GM18951 (cell line): ENCODE data around the gene SMARCA5.
"Not testable (repeated sequence)": the region's sequence is repeated elsewhere in the genome, so short reads cannot be mapped to it uniquely, and the experiment has no call there.

Experiments used
- POLR2A ChIP-seq: IDR thresholded peaks from 4 replicates; pipeline ENCODE4 v1.6.1; 2011; ENCODE audit warnings: mild to moderate bottlenecking; ENCODE audit not compliant: insufficient read length, insufficient read depth; ENCODE audit errors: extremely low read depth
- in situ Hi-C: fragments of 300-500 bp; cut with MboI; formaldehyde crosslinking; loops from one replicate; pipeline ENCODE4 v1.12.0; 2022; ENCODE audit warnings: low sequenced_read_pairs, mixed read lengths, inconsistent platforms; ENCODE audit not compliant: unreplicated experiment

The SMARCA5 gene

DNA sequence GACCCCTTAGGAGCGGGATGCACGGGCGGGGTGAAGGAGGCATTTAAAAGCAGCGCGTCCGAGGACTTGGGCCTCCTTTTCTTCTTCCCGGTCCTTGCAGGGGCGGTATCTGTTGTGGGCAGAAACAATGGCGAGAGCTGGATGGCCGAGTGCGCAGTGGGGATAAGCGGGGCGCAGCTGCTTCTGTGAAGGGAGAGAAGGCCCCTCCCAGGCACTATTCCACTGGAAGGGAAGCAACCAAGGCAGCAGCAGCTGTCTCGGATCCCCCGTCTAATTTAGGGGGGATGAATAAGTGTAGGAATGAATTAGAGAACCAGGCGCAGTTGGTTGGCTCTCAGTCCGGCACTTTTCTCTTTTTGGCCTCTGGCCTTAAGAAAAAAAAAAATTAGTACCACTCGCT is 995 bp downstream of the SMARCA5 start:
- in situ Hi-C loops: no loop called here
- TF ChIP-seq POLR2A: no peak

GRCh38 chr4:143514901-143515300 is 1.4 kb downstream of the SMARCA5 start:
- TF ChIP-seq POLR2A: no peak
- in situ Hi-C loops: no loop called here

DNA sequence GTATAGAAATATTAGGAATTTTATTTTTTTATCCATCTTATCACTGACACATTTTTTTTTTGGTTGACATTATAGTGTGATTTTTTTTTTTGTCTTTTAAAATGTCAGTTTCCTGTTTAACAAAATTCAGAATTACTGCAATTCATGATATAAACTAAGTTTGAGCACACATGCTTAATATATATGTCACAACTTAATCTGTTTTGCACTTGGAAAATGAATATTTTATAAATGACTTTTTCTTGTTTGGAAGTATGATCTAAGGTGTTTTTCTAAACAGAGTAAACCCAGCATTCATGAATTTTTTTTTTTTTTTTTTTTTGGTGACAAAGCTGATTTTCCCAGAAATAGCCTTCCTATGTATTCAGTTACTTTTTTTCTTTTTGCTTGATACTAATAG is 2.4 kb downstream of the SMARCA5 start:
- TF ChIP-seq POLR2A: no peak
- in situ Hi-C loops: no loop called here

- no peak for TF ChIP-seq POLR2A
- in situ Hi-C loops: no loop called here
These were observed 4.3 kb downstream of the SMARCA5 start for GRCh38 chr4:143517764-143518163.

- no peak for TF ChIP-seq POLR2A
- in situ Hi-C loops: no loop called here
These were observed 10.7 kb downstream of the SMARCA5 start for GRCh38 chr4:143524211-143524610.

DNA sequence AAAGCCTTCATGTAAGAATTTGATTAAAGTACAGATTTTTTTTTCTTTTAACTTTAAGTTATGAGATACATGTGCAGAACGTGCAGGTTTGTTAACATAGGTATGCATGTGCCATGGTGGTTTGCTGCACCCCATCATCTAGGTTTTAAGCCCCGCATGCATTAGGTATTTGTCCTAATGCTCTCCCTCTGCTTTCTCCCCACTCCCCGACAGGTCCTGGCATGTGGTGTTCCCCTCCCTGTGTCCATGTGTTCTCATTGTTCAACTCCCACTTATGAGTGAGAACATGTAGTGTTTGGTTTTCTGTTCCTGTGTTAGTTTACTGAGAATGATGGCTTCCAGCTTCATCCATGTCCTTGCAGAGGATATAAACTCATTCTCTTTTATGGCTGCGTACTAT is 14.5 kb downstream of the SMARCA5 start:
- in situ Hi-C loops: not testable (repeated sequence)

DNA sequence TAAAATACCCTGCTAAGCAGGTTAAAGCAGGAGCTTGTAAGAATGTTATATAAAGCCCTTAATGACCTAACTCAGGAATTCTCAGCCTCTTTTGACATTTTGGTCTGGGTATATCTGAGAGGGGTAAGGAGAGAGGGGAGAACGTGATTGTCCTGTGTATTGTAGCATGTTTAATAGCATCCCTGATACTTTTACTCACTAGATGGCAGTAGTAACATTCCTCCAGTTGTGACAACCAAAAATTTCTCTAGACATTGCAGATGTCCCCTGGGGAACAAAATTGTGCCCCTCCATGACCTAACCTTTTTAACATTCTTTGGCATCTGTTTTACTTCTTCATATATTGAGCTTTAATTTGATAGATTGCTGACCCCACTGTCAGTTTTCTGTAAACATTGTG is 17.9 kb downstream of the SMARCA5 start:
- in situ Hi-C loops: no loop called here
- TF ChIP-seq POLR2A: no peak

GRCh38 chr4:143531788-143532491 is 18.4 kb downstream of the SMARCA5 start:
- no peak for TF ChIP-seq POLR2A
- in situ Hi-C loops: no loop called here

- no peak for TF ChIP-seq POLR2A
- in situ Hi-C loops: no loop called here
These were observed 25.6 kb downstream of the SMARCA5 start for GRCh38 chr4:143538979-143539669.

GRCh38 chr4:143539670-143540023 is 26.1 kb downstream of the SMARCA5 start:
- in situ Hi-C loops: no loop called here

DNA sequence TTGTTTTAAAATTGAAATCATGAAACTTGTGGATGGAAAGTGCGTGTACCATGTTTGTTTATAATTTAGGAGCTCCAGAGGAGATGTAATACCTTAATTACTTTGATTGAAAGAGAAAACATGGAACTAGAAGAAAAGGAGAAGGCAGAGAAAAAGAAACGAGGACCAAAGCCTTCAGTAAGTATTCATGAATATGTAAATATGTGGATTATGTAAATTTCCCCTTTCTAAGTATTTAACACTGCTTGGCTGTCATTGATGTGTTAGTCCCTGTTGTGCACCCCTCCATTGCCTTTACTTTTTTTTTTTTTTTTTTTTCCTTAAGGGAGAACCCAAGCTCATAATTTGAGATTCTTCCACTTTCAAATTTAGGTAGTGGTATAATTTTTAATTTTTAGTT is 36.4 kb downstream of the SMARCA5 start:
- in situ Hi-C loops: no loop called here
- TF ChIP-seq POLR2A: no peak

More at GRCh38 chr4:143539670-143540023, 26.1 kb downstream of the SMARCA5 start:
- no peak for TF ChIP-seq POLR2A

- TF ChIP-seq POLR2A: no peak
- in situ Hi-C loops: no loop called here
These were observed 41.5 kb downstream of the SMARCA5 start for GRCh38 chr4:143554728-143555597.

DNA sequence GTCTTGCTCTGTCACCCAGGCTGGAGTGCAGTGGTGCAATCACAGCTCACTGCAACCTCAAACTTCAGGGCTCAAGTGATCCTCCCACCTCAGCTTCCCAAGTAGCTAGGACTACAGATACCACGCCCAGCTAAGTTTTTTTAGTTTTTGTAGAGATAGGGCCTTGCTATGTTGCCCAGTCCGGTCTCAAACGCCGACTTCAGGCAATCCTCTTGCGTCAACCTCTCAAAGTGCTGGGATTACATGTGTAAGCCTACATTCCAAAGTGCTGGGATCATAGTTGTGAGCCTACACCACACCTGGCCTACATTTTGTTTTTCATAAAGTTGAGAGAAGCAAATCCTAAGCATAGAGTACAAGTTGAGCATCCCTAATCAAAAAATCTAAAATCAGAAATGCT is 42.2 kb downstream of the SMARCA5 start:
- TF ChIP-seq POLR2A: no peak
- in situ Hi-C loops: no loop called here
